NCI-H146 (cell line): ENCODE measurements around the gene TMEM126B.
A peak's percentile ranks its signal among the peaks of the same experiment; 100 is the strongest.
"Not testable (repeated sequence)": the region's sequence is repeated elsewhere in the genome, so short reads cannot be mapped to it uniquely, and the experiment has no call there.

Experiments
- DNase-seq: peaks from one replicate; lab custom pipeline; 2025; lab: John Stamatoyannopoulos, UW

Gene TMEM126B

DNA sequence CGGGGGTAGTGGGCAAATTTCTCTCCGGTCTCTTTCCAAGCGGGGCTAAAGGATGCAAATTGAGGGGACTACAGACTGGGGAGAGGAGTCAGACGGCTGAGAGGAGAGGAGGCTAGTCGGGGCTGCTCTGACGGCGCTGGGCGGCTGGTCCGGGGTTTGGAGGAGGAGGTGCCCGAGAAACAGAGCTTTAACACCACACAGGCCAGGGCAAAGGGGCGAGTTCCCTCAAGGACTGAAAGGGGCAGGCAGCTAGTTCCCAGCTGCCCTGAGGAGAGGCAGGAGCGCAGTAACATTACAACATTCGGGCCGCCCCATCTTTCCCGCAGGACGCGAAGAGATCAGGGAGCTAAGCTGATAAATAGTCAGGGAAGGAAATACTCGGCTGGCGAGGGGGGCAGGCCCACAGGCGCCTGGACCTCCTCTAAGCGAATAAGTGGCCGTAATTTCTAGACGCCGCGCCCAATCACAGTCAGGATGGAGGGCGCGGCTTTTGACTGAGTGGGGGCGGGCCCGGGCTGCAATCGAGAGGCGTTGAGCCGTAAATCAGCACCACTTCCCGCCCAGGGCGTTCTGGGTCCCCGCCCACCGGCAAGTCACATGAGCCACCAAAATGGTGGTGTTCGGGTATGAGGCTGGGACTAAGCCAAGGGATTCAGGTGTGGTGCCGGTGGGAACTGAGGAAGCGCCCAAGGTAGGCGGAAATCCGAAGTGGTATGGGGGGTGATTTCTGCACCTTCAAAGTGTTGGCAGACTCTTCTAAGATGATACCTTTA is at the start of gene TMEM126B:
TMEM126B (plus strand) TSS at position 596 of the 773 bp plus-strand sequence; CDS start at position 611, 15 bp downstream.
- DNase-seq, result peak; percentile 97

DNA sequence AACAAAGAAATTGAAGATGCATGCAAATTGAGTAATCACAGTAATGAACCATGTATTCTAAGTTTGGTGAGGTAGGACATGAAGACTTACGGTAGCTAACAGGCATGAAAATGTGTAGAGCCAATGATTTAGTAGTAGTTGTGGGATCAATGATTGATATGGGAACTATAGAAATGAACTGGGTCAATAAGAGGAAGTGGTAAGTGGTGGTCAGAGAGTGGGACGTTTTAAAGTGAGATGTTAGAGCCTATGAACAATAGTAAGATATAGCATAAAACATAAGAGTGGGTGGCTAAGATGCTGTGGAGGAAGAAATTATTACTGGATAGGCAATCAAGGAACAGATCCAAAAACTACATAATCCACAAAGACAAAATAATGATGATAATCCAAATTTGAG is 46.3 kb upstream of the TMEM126B start:
- no peak for DNase-seq

DNA sequence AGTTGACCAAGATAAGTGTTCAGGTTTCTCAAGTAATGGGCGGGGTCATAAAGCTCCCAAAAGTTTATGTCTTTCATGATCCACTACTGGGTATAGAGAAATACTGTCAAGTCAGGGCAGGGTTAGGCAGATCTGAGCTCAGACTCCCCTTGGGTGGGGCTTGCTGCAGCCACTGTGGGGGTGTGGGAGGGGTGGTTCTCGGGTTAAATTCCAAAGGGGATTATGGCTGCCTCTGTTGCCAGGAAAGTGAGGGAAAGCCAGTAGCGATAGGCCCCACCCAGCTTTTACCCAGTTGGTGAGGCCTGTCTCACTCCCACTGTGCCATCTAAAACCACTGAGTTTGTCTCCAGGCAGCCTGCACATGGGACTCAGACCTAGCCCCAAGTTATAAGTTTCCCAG is 39.0 kb upstream of the TMEM126B start:
- no peak for DNase-seq

DNA sequence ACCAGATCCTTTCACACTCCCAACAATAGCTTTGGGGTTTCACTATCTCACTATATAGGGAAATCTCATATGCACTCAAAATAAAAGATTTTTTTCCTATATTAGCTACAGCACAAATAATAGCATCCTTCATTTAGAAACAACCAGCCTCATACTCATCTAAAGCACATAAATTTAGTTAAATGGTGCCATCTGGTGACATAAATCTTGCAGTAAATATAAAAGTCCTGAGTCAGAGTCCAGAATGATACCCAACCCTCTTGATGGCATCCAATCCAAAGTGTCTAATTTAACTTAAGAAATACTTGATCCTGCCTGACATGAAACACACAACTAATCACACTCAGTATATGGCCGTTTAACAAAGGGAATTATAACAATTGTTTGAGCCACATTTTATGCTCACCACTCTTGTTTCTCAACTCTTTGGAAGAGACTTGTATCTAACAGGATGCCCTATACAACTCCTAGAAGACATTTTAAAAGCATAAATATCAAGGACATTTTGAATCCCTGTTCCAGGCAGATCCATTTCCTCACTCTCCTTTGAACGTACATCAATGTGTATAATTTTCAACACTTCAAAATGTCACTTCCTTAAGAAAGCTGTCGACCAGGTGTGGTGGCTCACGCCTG is 37.4 kb upstream of the TMEM126B start:
- peak; percentile 8 for DNase-seq

DNA sequence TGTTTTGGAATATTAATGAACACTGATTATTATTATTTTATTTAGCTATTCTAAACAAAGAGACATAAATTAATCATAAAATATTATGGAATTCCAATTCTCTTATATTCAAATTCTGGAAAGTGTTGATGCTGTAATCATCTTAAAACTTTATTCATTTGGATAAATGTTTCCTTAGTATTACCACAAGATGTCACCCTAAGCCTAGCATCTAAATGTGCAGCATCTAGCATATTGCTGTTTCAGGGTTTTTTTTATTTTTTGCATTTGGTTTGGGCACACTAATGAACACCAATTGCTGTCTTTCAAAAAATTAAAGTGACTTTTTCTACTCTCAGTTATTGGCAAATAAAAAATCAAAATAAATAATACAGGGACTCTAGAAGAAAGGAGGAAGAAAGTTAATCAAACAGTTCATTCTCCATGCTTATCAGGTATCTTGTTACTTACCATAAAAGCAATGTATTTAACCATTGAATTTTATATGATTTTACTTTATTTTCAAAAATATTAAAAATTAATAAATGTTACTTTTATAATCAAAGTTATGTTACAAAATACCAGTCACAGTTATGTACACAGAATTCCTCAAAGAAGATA is 33.0 kb upstream of the TMEM126B start:
- DNase-seq, result peak; percentile 45

DNA sequence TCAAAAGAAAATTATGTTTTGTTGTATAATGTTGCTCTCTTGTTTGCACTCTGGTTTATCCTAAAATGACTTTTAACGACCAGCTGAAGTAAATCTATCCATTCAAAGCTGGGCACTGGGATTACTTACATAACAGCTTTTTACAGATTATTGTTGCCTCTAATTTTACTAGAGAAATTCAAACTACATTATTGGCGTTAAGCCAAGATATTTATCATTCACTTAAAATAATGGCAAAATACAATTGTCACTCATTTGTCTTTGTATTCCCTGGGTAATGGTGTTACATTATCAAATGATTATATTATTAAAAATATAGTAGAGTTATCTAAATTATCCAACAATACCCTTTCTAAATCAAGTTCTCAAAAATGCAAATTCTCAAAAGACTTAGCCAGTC is 31.5 kb upstream of the TMEM126B start:
- DNase-seq, result no peak

DNA sequence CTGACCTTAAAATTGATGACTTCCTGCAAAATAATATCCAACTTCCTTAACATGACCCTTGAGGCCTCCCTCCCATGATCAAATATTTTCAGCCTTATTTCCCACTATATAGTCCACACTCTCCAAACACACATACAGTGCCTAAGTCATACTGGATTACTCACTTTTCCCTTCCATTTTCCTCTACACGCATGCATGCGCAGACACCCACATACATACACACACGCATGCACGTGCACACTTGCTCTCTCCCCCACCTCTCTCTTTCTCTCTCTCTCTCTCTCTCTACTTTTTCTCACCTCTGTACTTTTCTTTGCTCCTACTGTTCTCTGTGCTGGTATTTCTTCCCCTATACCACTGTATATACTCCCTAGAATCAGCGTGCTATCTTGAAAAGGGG is 29.3 kb upstream of the TMEM126B start:
- no peak for DNase-seq

DNA sequence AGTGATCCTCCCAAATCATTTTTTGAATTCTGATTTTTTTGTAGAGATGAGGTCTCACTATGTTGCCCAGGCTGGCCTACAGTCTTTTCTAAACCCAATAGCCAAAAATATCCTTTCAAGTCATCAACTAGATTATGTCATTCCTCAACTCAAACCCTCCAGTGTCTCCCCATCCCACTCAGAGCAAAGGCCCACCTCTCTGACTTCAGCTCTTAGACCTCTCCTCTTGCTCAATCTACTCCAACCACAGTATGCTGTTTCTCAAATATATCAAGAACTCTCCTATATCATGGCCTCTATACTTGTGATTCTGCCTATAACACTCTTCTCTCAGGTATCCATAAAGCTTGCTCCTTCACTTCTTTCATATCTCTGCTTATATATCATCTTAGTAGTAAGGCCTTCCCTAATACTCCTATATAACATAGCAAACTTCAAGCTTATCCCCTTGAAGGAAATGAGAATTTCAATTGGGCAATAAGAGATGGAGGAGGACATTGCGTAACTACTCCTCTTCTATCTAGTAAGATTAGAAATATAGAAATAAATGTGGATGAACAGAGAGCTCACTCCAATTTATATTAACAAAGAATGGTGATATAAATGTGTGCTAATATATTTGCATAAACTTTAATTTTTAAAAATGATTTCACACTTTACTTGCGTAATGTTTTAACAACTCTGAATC is 25.7 kb upstream of the TMEM126B start:
- no peak for DNase-seq

DNA sequence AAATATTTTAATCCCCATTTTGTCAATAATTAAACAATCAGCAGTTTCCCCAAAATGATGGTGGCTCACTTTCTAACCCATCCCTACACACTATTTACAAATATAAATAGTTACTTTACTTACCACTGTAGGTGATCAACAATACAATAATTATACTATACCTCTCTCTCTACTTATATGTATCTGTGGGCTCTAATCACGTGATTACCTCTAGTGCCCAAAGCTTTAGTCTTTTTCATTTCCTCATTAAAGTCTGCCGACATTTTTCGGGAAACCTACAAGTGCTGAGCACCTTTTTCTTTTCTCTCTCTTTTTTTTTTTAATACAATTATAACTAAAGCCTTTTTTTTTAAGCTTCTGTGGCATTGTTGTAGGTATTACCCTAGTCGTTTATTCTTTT is 25.2 kb upstream of the TMEM126B start:
- DNase-seq, result no peak

DNA sequence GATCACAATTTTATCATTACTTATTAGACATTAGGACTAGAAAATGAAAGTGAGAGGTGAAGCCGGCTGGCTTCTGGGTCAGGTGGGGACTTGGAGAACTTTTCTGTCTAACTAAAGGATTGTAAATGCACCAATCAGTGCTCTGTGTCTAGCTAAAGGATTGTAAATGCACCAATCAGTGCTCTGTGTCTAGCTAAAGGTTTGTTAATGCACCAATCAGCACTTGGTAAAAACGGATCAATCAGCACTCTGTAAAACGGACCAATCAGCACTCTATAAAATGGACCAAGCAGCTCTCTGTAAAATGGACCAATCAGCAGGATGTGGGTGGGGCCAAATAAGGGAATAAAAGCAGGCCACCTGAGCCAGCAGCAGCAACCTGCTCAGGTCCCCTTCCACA is 22.2 kb upstream of the TMEM126B start:
- DNase-seq, result not testable (repeated sequence)

DNA sequence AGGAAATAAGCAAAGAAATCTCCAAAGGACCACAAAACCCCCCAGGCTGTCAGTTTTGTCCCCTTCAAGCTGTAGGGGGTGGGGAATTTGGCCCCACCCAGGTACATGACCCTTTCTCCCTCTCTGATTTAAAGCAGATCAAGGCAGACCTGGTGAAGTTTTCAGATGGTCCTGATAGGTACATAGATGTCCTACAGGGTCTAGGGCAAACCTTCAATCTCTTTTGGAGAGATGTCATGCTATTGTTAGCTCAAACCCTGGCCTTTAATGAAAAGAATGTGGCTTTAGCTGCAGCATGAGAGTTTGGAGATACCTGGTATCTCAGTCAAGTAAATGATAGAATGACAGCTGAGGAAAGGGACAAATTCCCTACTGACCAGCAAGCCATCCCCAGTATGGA is 19.8 kb upstream of the TMEM126B start:
- DNase-seq, result not testable (repeated sequence)

DNA sequence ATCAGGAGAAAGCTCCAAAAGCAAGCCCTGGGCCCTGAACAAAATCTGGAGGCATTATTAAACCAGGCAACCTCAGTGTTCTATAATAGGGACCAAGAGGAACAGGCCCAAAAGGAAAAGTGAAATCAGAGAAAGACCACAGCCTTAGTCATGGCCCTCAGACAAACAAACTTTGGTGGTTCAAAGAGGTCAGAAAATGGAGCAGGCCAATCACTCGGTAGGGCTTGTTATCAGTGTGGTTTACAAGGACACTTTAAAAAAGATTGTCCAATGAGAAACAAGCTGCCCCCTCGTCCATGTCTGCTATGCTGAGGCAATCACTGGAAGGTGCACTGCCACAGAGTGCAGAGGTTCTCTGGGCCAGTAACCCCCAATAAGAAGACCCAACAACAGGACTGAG is 19.1 kb upstream of the TMEM126B start:
- not testable (repeated sequence) for DNase-seq

DNA sequence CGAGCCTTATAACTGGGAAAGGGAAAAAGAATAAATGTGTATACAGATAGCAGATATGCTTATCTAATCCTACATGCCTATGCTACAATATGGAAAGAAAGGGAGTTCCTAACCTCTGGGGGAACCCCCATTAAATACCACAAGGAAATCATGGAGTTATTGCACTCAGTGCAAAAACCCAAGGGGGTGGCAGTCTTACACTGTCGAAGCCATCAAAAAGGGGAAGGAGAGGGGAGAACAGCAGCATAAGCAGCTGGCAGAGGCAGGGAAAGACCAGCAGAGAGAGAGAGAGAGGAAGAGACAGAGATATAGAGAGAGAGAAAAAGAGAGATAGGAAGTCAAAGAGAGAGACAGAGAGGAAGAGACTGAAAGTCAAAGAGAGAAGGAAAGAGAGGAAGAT is 16.8 kb upstream of the TMEM126B start:
- DNase-seq, result not testable (repeated sequence)

DNA sequence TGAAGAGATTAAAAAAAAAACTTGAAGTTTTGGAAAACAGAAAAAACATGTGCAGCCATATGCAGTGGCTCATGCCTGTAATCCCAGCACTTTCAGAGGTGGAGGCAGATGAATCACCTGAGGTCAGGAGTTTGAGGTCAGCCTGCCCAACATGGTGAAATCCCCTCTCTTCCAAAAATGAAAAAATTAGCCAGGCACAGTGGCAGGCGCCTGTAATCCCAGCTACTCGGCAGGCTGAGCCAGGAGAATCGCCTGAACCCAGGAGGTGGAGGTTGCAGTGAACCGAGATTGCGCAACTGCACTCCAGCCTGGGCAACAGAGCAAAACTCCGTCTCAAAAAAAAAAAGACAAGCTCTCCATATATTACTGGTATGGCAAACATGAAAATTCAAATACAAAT is 8.9 kb upstream of the TMEM126B start:
- DNase-seq, result no peak

DNA sequence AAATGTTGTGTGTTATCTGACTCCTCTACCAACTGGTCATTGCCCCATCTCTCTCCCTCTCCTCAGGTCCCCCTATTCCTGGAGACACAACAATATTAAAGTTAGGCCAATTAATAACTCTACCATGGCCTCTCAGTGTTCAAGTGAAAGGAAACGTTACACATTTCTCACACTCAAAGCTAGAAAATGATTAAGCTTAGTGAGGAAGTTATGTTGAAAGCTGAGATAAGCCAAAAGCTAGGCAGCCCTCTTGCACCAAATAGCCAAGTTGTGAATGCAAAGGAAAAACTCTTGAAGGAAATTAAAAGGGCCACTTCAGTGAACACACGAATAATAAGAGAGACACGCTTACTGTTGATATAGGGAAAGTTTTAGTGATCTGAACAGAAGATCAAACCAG is 8.1 kb upstream of the TMEM126B start:
- no peak for DNase-seq

DNA sequence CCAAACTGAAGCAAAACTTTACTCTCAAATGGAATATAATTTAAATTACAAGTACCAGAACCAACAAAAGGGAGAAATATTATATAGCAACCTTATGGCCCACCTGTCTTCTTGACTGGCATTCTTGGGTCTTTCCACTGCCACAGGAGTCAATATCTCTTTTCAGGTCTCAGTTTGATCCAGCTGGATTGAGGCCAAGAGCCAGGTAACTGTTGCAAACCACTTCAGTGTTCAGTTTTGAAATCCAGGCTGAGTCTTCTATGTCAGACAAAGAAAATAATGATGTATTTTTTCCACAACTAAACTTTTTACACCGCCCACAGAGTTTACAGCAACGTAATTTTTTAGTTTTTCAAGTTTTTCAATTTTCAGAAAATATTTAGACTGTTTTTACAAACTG is 1.9 kb upstream of the TMEM126B start:
- no peak for DNase-seq

DNA sequence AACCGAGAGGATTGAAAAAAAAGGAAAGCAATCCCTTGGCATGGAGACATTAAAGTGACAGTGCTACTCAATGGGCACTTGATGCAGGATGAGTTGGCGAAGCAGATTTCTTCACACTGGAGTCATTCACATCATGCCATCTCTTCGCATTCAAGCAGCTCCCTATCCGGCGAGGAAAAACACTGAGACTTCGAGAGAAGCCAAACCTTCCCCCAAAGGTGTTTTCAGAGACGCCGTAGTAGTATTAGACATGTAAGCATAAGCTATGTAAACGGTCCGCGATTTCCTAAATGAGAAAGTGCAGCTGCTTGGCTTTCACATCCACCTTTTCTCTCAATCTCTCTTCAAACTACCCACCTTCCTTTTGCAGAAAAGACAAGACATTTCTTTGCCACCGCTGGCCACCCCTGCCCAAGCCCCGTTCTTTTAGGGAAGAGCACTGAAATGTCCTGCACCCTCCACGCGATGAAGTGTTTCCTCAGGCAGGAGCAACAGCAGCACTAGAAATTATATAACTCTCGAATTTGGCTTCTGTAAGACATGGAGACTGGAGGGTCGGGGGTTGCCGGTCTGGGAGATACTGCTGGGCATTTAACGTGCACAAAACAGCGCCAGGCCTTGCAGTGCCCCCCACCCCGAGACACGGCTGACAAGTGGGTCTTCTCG is 928 bp upstream of the TMEM126B start, which contains the start of gene DLG2:
DLG2 (minus strand) TSS at position 13 of the 666 bp plus-strand sequence.
- DNase-seq, result peak; percentile 5

DNA sequence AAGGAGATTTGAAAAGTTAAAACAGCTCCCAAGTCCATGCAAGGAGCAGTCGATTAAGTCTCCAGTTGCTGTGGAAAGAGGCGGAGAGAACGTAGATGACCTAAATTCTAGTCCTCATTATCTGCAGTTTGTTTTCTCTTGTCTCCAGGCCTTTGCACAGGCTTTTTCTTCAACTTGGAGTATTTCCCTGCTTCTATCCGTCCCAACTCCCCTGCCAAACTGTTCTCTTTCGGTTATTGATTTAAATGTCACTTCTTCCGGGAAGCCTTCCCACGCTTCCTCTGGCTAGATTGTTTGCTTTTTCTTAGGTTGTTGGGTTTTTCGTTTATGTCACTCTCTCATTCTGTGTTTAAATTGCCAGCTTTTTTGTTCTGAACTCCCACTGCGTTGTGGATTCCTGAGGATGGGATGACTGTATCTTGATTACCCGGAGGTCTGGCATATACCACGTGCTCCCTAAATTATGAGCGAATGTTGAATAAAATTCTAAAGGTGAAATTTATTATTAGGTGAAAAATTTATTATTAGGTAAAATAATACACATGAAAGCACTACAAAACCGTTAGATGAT is 463 bp downstream of the TMEM126B start:
- DNase-seq, result no peak

DNA sequence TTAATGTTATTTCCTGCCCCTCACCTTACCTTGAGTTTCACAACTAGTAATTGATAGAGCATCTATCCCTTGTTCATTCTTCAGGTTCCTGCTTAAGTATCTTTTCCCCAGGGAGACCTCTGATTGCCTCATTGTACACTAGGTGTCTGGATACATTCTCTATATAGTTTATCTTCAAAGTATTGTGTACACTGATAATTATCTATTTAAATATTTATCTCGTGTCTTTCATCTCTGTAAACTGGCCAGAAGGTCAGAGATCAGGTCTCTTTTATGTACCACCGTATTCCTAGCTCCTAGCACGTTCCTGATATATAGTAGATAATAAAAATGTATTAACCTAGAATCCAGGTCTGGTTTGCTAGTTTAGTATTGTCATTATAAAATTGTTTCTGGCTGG is 6.4 kb downstream of the TMEM126B start:
- no peak for DNase-seq

DNA sequence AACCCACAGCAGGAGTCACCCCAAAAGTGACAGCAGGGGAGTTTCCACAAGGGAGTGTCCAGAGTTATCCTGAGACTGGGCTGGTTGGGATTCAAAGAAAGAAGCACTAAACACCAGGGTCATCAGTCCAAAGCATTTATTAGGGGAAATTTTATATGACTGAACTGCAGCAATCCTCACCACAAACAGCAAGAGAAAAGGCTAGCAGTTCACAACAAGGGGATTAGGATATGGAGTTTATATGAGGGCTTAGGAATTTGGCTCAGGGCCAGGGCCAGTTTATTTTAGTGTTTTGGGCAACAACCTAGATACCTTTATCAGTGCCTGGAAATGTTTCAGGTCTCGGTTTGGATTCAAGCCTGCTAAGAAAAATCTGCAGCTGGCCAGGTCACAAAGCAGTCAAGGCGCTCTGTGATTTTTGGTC is 14.8 kb downstream of the TMEM126B start:
- DNase-seq, result no peak

DNA sequence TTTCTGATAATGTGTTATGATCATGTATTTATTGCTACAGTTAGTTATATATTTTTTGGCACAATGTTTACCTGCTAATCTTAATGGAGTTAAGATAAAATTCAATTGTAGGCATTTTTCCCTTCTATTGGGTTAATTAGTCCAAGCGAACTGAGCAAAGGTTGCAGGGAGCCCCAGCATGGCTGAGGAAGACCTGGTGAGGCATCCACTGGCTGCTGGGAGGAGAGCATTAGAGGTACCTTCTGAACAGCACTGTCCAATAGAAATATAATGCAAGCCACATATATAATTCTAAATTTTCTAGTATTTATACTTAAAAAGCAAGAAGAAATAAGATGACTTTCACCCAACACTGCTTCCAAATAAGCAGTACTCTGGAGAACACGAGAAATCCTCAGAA is 18.7 kb downstream of the TMEM126B start:
- peak; percentile 22 for DNase-seq
